Left renal cortex interstitium (tissue), 4 donors: Measurements from ENCODE around the gene PCSK2. TPM values are rescaled to one million over a fixed set of nuclear protein-coding genes. Genes with fewer than 3 reads are reported as not detected.
"Not testable (repeated sequence)": the region's sequence is repeated elsewhere in the genome, so short reads cannot be mapped to it uniquely, and the experiment has no call there.

Source experiments
- DNase-seq, 4 donors: peaks; one replicate each; pipeline ENCODE4 v3.0.0-alpha.2; 2013; ENCODE audit warnings: low read depth in 4 of 4, low spot score in 2 of 4, missing footprints in 1 of 4
- polyA plus RNA-seq, 4 donors: library from polyadenylated mRNA; unstranded; fragments of 120-200 nt; gene quantifications; one replicate each; pipeline ENCODE4 v1.2.1, GENCODE V29; 2013; ENCODE audit not compliant: insufficient read length in 4 of 4

PCSK2 gene, protein sequence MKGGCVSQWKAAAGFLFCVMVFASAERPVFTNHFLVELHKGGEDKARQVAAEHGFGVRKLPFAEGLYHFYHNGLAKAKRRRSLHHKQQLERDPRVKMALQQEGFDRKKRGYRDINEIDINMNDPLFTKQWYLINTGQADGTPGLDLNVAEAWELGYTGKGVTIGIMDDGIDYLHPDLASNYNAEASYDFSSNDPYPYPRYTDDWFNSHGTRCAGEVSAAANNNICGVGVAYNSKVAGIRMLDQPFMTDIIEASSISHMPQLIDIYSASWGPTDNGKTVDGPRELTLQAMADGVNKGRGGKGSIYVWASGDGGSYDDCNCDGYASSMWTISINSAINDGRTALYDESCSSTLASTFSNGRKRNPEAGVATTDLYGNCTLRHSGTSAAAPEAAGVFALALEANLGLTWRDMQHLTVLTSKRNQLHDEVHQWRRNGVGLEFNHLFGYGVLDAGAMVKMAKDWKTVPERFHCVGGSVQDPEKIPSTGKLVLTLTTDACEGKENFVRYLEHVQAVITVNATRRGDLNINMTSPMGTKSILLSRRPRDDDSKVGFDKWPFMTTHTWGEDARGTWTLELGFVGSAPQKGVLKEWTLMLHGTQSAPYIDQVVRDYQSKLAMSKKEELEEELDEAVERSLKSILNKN
- polyA plus RNA-seq = under 1 TPM; 0.72 to 0.81 (median 0.76) TPM

DNA sequence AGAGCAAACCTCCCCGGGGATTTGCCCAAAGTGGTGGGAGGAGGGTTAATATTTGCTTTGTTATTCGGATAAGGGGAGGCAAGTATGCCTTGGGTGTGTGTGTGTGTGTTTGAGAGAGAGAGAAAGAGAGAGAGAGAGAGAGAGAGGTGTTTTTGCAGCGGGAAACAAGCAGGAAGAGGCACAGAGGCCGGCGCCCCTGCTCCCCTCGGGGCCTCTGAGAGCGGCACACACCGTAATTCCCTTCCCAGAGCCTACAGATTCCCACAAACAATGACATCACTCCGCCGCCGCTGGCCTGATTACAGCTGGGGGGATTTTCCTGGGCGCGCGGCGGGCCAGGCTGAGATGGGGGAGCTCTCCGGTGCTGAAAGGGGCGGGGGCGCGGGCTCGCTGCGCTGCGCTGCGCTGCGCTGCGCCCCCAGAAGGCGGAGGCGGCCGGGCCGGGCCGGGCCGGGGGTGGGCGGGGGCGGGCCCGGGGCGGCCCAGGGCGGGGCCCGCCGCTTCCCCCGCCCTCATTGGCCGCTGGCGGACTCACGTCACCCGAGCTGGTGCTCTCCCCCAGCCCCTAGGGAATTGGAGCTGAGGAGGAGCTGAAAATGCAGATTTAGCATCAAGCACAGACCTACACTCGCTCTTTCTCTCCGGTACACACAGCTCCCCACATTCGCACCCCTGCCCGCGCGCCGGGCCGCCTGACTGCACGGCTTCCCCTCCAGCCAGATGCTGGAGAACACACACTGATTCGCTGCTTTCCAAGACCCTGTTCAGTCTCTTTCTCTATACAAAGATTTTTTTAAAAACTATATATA lies at the start of gene PCSK2:
TSS of gene PCSK2 (plus strand) at position 631 of the 809 bp plus-strand sequence. CDS start 266 bp downstream, outside the sequence.
- DNase-seq = peak in 2 of 4 donors; percentile 51 to 60

DNA sequence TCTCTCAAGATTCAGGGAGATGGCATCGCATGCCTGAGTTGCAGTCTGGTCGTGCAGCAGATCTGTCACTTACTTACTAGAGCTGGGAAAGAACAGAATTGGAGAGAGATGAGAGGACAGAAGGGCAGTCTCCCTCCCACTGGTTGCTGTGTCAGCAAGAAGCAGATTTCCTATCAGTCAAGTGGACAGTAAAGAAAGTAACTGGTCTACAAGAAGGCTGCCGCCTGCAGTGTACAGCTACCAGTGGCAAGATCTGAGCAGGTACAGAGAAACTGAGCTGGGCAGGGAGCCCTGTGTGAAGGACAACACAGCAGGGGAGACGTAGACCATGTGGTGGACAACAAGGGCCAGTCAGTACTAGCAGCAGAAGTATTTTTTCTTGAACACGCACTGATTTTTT lies 49.5 kb upstream of the PCSK2 start:
- no peak for DNase-seq

DNA sequence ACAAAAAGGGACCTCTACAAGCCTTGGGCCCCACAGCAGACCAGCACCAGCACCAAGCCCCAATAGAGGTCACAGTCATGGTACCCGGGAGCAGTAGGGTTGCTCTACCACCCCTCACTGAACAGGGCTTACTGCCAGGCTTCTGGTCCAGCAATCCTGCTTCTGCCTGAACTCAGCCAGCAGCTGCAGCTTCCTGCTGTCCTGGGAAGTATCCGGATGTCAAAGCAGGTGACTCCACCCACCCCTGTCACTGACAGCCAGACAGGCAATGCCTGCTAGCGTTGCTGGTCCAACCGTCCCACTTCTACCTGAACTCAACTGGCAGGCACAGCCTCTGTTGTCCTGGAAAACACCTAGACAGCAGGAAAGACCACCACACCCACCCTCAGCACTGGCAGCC lies 47.0 kb upstream of the PCSK2 start:
- DNase-seq = no peak

DNA sequence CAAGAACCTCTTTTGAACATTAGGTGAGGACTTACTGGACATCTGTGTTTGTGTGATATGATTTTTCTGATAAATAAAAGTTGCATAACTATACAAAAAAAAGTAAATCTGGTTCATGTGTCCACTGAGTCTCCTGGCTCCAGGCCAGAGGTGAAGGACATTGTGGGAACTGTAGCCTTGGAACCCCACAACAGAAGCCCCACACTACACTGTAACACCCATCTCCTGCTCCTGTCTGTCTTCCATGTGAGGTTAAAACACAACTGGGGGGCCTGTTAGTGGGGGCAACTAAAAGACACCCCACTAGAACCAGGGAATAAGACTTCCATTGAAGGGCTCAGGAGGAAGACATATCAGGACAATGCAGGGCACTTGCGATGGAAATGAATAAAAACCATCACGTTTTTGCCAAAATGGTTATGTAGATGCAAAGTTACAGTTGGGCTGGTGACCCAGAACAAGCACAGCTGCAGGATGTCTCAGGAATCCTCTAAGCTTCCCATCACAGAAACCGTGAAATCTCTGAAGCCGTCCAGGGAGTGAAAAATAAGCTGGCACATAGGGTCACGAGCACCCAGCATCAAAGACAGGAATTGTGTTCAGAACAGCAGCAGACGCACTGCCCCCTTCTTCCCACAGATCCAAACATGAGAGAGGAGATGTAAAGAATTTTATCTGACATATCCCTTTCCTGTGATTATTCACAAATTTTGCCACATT lies 36.7 kb upstream of the PCSK2 start:
- no peak for DNase-seq

DNA sequence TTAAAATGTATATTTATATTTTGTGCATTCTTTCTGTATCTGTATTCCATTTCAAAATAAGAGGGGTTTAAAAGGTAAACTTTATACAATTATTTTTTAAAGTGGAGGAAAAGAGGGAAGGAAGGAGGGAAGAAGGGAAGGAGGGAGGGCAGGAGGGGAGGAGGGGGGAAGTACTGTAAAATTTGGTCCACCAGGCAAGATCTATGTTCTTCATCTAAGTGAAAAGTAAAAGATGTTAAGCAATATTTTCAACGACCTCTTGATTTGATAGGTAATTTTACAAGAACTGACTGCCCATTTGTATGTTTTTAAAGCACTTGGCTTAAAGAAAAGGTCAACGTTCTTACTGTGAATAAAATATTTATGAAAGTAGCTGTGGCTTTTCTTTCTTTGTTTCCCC lies 29.8 kb upstream of the PCSK2 start:
- no peak for DNase-seq

DNA sequence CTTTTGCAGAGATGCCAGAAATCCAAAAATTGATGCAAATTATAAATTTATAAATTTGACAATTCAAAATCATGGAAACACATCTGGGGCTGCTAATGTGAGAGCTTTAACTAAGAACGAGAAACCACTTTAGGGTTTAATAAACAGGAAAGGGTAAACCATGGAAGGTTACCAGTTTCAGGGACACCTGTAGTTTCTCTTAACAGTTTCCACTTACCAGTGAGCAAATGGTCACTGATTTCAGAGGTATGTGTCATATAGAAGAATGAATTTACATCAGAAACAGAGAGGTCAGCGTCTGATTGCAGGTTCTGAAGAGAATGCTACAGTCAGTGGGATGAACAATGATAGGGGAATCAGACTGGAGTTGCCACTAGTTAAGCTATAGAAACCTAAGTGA lies 24.8 kb upstream of the PCSK2 start:
- DNase-seq = no peak

DNA sequence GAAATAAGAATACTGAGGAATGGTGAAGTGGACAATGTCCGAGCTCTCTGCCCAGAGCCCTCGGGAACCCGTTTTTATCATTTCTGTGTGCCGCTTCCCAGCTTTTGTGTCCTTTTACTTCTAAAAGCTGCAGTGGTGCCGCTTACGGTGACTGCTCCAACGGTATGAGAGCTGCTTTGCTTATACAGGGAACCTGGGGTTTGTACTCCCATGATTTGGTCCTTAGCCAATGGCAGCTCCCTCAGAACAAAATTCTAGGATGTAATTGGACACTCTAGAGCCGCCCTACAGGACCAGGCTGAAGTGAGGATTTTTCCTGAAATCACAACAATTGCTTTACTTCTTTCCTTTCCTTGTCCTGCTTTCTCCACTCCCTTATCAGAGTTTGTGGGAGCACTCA lies 24.2 kb upstream of the PCSK2 start:
- DNase-seq = no peak

DNA sequence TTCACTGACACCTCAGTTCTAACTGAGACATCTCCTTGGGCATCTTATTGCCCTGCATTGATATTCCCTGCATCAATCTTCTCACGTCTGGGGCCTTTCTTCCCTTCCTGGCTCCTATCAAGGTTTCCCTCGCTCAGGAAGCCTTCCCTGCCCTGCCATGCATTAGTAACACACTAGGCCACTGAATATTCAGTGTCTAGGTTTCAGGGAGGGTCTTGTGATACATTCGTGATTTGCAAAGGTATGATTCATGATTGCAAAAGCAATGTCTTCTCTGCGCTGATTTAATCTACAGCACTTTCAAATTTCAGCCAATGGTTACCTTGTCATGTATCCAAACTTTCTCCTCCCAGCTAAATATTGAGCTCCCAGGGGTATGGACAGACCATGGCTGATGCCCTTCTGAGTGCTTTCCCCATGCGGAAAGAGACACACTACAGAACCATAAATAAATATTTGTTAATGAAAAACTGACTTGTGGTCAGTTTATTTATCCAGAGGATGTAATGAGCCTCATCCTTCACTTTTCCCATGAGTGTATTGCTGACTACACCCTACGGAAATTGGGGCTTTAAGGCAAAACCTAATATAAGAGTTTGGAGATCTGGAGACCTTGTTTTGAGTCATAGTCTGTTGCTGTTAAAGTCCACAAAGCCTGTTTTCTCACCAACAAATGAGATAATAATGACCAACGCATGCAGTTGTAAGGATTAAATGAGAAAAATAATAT lies 21.6 kb upstream of the PCSK2 start:
- no peak for DNase-seq

DNA sequence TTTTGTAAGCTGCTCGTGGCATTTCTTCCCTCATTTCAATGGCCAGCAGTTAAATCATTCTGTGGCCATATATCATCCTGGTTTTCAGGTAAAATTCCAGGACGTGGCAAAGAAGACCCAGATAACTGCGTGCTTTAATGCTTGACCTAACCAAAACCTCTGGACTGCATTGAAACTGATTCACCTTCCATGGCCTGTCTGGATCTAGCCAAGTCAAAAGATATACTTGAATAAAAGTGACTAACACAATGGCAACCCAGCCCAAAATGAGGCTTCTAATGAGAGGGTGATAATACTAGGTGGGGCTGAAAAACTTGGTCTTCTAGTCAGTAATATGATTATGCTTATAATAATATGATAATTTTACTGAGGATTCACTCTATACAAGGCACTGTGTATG lies 16.5 kb upstream of the PCSK2 start:
- DNase-seq = no peak

DNA sequence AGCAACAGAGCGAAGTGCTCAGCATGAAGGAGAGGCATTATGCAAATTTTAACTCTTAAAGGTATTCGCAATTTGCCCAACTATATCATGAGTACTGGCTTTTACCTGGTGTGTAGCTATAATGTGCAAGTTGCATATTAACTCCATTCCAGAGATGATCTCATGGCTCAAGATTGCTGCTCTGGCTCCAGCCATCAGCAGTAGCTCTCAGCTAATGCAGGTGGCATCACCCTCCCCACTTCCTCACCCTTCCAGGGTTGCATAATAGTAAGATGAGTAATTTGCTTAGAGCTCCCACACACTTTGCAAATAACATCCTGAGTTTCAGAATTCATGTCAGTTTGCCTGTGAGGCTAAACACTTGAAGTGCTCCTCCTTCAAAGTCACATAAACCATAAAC lies 15.9 kb upstream of the PCSK2 start:
- no peak for DNase-seq

DNA sequence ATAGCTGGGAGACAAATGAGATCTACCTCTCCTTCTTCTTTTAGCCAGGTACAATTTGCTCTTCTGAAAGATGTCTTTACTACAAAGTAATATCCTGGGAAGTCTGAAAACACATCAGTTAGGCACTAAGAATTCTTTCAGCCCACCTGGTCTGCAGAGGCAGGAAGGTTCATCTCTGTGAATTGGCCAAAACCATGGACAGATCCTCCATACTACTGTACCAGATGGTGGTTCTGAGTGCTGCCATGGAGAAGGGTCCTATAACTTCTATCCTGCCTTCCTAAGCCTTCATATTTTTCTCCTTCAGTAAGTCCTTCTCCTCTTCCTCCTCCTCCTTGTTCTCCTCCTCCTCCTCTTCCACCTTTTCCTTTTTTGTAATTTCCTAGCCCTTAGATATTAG lies 11.7 kb upstream of the PCSK2 start:
- DNase-seq = no peak

DNA sequence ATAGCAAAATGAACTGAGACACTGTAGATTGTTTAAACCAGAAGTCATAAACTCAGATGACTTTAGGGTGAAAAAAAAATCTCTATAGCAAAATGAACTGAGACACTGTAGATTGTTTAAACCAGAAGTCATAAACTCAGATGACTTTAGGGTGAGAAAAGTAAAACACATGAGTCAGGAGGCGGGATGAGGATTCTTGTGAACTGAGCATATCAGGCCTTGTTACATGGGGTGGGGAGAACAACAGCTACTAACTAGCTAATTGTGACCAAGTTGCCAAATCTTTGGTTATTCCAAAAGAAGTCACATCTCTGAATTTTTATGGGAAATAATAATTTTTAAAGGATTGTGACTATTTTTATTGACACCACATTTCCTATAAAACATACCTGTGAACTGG lies 7.0 kb upstream of the PCSK2 start:
- not testable (repeated sequence) for DNase-seq

DNA sequence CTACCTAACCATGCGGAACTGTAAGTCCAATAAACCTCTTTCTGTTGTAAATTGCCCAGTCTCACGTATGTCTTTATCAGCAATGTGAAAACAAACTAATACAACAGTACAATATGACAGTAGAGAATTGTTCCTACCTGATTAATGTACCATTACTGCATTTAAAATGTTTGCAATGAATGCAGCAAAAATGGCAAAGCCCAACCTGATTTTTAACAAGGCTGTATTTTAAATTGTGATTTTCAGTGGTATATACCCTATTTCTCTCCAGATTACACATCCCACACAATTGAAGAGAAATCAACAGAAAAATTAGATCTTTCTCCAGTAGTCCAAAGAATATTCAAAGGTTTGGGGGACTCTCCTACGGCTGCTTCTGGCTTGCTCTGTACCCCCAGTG lies 3.3 kb upstream of the PCSK2 start:
- DNase-seq = no peak

DNA sequence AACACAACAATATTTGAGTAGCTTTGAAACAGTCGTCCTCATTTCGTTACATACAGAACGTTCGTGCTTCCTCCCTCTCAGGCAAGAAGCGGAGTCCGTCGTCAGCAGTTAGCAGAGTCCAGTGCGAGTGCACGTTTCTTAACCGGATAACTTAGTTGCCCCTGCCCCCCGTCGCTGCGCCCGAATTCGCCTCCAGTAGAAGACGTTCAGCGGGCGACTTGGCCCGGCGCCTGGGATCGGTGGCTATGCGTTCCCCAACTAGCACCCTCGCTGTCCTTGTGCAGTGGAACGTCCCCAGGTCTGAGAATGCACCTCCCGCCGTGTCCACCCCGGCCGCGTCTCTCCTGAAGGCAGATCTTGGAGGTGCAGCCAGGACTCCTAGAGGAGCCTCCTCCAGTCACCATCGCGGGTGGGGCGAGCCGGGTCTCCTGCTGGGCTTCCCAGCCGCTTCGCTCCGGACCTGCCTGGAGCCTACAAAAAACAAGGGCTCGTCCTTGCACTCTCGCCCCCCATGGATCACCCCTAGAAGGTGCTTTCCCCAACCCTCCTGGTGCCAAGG lies 910 bp upstream of the PCSK2 start:
- no peak for DNase-seq

DNA sequence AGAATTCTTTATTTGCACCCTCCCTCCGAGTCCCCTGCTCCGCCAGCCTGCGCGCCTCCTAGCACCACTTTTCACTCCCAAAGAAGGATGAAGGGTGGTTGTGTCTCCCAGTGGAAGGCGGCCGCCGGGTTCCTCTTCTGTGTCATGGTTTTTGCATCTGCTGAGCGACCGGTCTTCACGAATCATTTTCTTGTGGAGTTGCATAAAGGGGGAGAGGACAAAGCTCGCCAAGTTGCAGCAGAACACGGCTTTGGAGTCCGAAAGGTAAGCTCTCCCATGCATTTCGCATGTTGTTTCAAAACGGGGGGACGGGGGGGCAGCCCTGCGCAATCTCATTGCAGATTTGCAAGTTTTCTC lies 357 bp downstream of the PCSK2 start:
- no peak for DNase-seq

DNA sequence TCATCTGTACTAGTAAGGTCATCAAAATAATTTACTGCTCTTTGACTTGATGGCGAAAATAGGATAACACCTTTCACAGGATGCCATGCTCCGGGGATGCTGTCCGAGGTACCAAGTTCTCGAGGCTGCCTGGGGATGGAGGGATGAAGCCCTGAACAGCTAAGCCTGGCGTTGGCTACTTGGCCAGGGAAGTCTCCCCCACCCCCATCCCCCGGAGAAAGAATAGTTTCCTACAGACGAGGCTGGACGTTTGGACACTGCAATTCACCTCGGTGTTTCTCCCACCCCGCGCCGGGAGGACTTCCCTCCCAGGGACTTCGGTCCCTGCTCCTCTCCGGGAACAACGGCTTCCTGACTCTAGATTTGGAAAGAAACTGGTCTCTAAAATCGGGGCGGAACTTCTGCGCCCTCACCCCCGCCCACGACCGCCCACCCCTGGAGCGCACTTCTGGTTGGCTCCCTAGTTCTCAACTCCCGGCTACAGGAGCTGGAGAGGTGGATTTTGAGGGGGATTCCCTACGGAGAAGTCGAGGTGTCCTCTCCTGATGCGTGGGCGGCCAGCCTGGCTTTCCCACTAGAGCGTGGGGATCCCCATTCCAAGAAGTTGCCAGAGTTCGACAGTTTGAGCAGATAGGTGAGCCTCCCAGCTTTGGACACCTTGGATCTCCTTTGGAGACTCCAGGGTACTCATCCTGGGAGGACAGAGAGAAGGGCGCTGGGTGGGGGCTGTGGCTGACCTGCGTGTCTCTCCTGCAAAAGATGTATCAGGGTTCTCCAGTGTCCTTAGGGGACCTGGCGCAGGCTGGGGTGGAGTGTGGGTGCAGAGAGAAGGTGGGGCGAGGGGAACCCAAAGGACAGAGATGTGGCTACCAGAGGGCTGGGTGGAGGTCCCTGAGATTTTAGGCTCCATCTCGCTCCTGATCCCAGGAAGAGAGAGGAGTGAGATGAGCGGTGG lies 1.1 kb downstream of the PCSK2 start:
- no peak for DNase-seq

DNA sequence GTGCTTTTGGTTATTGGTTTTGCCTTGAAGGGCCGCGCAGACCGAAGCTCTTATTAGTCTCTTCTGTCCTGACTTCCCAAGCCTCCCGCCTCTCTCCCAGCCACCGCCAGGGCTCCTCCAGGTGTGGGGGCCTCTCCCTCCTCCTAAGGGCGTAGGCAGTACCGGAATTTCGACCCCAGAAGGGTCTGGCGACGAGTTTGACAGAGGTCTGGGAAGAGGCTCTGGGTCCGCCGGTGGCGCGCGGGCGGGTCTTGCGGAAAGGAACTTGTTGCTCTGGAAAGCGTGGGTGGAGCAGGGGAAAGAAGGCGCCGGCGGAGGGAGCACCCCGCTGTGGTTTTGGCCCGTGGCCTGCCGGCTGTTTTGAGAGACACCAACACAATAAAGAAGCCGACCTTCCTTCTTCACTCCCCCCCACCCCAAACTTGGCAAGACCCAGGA lies 1.8 kb downstream of the PCSK2 start:
- DNase-seq = no peak

DNA sequence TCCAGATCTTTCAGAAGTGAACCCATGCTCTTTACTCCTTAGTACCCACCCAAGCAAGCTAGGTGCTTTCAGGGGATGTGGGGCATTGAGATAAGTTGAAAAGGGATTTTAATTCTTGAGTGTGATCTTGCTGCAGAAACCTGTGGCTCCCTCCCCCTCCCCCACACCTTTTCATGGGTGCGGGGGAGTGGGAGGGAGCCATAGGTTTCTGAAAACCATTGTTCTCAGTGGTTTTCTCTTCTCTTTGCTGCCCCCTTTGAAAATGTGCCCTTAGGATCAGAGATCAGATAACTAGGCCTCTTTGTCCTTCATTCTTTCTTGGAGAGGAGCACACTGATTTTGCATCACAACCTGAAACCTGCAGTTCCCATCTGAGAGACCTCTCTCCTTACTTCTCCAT lies 2.4 kb downstream of the PCSK2 start:
- DNase-seq = no peak

DNA sequence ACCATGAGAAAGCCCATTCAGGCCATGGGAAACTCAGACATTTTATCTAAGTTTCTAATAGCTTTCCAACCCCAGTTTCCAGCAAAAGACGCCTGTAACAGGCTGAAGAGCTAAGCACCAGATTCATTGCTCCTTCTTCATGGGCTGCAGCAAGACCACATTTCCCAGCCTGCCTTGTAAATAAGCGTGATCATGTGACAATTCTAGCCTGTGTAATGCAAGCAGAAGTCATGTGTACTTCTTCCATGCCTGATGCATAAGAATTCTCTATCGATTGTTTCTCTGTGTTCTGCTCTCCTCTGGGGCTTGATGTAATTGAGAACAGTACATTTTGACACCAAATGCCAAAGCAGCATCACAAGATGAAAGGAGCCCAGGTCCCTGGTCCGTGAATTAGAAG lies 6.8 kb downstream of the PCSK2 start:
- no peak for DNase-seq
